NCI-H2196 (cell line): Measurements from ENCODE around the gene CIB4.
"Not testable (repeated sequence)": the region's sequence is repeated elsewhere in the genome, so short reads cannot be mapped to it uniquely, and the experiment has no call there.

Experiments used
- DNase-seq: peaks from one replicate; lab custom pipeline; 2025; ENCODE audit not compliant: unreplicated experiment; lab: John Stamatoyannopoulos, UW

Gene CIB4

GRCh38 chr2:26570083-26570430 is 71.1 kb downstream of the CIB4 start:
- no peak for DNase-seq

DNA sequence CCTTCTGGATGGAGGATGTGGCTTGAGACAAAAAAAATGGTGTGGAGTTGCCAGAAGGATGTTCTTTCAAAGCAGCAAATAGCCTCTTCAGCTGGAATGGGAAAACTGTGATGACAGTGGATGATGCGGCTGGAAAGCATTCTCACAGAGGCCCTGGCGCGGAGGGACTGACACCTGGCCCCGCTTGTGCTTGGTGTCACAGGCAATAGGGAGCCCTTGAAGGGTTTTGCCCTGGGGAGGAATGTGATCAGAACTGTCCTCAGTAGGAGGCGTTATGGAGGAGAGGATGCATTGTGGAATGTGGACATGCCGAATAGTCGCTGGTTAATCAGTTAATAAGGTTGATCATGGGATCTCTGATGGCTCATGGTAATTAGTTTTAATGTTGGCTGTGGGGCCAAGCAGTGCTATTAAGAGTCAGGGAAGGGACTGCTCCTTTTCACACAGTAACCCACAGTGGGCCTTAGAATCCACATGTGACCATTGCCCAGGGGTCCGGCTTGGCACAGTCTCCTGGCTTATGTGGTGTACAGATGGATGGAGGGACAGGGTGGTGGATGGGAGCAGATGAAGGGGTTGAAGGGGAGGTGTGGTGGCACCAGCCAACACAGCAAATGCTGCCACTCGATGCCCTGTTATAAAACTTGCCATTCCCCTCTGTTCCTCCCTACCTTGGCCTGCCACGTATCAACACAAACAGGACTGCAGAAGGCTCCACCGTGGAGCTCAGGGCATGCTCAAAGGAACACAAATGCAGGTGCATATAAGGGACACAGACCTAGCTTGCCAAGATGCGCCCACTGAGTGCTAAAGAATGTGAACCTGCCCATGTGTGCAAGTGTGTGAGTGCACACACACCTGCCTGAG is 71.7 kb downstream of the CIB4 start:
- no peak for DNase-seq

GRCh38 chr2:26568076-26568890 is 72.9 kb downstream of the CIB4 start:
- no peak for DNase-seq

GRCh38 chr2:26567534-26567933 is 73.6 kb downstream of the CIB4 start:
- DNase-seq: no peak

DNA sequence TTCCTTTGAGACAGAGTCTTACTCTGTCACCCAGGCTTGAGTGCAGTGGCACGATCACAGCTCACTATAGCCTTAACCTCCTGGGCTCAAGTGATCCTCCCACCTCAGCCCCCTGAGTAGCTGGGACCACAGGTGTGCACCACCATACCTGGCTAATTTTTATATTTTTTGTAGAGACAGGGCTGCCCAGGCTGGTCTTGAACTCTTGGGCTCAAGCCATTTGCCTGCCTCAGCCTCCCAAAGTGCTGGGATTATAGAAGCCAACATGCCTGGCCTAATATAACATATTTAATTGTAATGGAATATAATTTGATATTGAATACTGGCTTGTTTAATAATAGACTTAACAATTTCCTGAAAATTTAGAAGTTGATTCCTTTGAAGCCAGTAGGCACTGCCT is 74.4 kb downstream of the CIB4 start:
- DNase-seq: not testable (repeated sequence)

DNA sequence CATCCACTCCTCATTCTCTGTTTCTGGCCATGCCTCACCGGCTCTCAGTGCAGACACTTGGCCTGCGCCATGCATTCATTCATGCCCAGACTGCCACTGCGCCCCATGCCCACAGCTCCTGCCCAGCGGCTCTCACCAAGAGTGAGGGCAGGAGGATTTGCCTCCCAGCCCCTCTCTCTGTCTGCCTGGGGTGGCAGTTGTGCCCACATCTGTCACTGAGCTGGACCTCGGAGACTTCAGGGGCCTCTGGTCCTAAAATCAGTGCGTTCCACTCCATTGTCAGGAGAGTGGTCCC is 75.1 kb downstream of the CIB4 start:
- no peak for DNase-seq

GRCh38 chr2:26564121-26564644 is 77.0 kb downstream of the CIB4 start:
- no peak for DNase-seq

GRCh38 chr2:26563686-26564085 is 77.5 kb downstream of the CIB4 start:
- no peak for DNase-seq

DNA sequence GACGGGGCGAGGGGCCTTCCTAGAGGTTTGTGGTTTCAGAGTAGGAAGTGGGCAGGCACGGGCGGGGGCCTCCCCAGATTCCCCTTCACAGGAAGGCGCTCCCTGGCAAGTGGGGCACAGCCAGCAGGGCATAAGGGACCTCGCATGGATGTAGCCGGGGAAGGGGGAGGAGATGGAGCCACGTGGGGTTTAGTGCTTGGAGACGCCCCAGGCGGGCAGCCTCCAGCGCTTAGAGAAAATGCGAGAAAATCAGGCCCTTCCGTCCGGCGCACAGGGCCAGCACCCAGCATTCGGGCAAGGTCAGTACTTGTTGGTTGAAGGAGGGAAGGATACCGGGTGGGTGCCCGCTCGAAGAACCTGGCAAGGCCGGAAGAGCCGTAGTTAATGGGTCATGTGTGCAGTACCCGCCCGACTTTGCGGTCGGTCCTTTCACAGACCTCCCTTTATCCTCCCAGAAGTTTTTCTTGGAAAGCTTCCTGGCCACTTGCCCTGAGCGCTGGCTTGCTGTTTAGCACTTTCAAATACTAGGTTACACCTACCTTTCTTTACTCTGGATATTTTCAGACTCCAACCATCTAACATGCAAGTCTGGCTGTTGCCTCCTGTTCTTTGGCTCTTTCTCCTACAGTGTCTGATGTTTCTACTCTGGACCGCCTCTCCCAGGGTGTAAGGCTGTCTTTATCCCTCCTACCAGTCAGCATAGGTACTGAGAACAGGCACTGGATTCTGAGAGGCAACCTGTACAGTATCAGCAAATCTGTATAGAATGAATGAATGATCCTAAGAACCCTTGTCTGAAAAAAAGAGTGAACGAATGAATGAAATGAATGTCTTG is 78.1 kb downstream of the CIB4 start:
- peak; percentile 45 for DNase-seq

GRCh38 chr2:26561918-26562810 is 79.0 kb downstream of the CIB4 start:
- peak; percentile 85 for DNase-seq

GRCh38 chr2:26561376-26561775 is 79.8 kb downstream of the CIB4 start:
- no peak for DNase-seq

- no peak for DNase-seq
These were observed 80.3 kb downstream of the CIB4 start for GRCh38 chr2:26560892-26561291.

DNA sequence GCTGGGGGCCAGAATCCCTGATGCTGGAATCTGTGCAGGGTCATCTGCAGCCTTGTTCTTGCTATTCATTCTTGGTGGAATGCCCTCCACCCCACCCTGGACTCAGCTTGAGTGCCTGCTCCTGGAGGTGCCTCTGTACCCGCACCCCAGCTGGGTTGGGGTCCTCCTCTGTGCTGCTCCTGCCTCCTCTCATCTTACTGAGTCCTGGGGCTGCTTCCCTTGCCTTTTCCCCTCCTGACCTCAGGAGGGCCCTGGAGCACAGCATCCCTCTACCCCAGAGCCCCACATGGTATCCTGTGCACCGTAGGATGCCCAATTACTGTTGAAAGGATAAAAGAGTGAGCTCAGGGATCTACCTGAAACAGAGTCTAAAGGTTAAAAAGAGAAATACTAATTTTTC is 81.6 kb downstream of the CIB4 start:
- no peak for DNase-seq

DNA sequence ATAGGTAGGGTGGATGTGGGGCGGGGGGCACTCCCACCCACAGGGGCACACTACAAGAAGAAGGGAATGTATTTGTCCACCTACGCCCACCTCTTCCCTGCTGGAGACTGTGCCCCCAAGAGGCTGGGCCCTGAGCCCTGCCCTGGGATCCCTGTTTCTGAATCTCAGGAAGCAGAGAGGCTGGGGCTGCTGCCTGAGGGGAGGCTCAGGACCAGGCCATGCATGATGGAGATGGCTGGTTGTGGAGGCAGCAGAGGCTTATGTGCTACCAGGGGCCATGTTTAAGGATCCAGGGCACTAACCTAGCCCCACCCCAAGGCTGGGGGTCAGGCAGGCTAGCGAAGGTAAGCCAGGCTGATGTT is 82.1 kb downstream of the CIB4 start:
- DNase-seq: no peak

- DNase-seq: no peak
These were observed 82.7 kb downstream of the CIB4 start for GRCh38 chr2:26558271-26559043.

DNA sequence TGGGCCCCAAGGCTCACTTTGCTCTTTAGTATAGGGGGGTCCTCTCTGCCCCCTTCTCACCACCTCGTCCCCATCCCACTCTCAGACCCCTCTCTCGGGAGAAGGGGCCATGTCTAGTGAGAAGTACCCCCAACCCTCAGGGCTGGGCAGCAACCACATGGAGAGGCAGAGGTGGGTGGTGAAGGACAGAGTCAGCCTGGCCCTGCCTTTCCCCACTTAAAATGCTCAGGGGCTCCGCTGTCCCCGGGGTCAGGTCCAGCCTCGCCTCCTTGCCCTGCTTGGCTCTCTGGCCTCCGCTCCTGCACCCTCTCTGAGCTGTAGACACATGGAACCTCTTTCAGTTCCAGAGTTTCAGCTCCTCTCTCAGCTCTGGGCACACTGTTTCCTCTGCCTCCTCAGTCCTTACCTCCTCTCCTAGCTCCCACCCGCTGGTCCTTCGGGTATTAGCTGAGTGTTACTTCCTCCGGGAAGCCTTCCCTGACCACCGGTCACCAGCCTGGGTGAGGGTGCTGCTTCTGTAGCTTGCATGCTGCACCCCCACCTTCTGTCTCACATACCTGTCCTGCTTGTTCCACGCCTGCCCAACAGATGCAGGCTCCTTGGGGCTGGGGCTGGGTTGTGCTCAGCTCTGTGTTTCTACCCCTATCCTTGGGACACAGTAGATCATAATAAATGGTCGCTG is 83.8 kb downstream of the CIB4 start:
- DNase-seq: no peak

DNA sequence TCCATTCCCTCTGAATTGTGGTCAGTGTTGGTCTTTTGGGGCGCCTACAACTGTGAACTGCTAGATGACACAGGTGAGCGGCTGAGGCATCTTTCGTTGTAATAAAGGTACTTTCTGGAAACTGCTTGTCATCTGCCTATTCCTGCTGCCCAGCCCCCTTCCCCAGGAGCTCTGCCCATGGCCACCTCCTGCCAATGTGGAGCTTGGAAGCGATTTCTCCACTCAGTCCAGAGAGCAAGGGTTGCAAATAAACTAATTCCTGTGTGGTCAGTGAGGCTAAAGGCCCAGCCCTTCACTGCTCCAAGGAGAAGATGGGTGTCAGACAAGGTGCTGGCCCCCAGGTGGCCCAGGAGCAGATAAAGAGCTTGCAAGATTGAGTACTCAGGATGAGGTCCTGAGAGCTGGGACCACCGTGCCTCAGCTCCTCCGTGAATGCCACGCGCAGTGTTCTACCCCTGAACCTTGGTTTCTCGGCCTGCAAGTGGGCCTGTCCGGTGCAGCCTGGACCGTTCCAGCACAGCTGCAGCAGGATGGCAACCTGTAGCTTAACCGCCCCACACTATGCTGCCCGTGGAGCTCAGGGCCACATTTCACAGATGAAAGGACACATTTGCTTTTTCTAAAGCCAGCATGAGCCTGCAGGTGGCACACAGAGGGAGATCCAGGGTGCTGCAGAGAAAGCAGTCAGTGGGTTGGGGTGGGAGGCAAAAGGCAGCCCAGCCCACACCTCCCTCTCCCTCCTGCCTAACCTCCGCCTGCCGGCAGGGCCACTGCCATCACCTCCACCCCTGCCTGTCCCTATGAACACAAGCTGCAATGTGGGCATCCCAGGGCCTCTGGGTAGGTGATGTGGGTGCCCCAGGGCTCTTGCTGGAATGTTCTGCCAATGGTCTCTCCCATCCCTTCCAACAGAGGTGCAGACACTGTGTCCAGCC is 84.6 kb downstream of the CIB4 start:
- DNase-seq: no peak
